Activated CD8-positive, alpha-beta memory T cell treated with anti-CD3 and anti-CD28 coated beads, Interleukin-2, amount 50 U/mL, for 4 hours (primary cell): ENCODE results near the gene DEFB126.
"Not testable (repeated sequence)": the region's sequence is repeated elsewhere in the genome, so short reads cannot be mapped to it uniquely, and the experiment has no call there.

ENCODE experiments used
- DNase-seq: peaks from one replicate; pipeline ENCODE4 v3.0.0-alpha.2; 2020

DEFB126 gene, protein sequence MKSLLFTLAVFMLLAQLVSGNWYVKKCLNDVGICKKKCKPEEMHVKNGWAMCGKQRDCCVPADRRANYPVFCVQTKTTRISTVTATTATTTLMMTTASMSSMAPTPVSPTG

GRCh38 chr20:142290-142689 is at the start of gene DEFB126:
Gene DEFB126, plus strand, starts transcription at chr20:142590. Its CDS starts 39 bp downstream, at chr20:142629.
- no peak for DNase-seq

GRCh38 chr20:93641-94040 is 48.7 kb upstream of the DEFB126 start:
- DNase-seq = no peak

- no peak for DNase-seq
Measured at GRCh38 chr20:95215-95614, 47.2 kb upstream of the DEFB126 start.

DNA sequence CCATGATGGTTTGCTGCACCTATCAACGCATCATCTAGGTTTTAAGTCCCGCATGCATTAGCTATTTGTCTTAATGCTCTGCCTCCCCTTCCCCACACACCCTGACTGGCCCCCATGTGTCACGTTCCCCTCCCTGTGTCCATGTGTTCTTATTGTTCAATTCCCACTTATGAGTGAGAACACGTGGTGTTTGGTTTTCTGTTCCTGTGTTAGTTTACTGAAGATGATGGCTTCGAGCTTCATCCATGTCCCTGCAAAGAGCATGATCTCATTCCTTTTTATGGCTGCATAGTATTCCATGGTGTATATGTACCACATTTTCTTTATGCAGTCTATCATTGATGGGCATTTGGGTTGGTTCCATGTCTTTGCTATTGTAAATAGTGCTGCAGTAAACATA is 44.7 kb upstream of the DEFB126 start:
- DNase-seq = not testable (repeated sequence)

GRCh38 chr20:101975-102374 is 40.4 kb upstream of the DEFB126 start:
- DNase-seq = no peak

DNA sequence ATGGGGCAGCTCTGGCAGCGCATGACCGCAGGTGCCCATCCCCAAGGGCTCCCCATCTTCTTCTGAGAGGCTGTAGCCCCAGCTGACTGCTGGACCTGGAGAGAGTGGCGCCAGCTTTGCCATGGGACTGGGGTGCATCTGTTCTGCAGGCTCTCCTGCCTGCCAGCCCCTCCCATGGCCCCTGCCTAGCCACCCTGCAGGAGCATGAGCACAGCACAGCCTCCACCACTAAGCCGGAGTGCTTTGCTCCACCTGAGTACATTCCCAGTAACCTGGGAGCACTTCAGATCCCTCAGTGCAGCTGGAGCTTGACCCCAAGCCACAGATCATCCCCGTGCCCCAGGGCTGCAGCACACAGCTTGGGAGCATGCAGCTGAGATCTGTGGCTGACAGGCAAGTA is 38.9 kb upstream of the DEFB126 start:
- DNase-seq = no peak

GRCh38 chr20:112396-112795 is 30.0 kb upstream of the DEFB126 start:
- no peak for DNase-seq

GRCh38 chr20:117518-117917 is 24.9 kb upstream of the DEFB126 start:
- DNase-seq = no peak

DNA sequence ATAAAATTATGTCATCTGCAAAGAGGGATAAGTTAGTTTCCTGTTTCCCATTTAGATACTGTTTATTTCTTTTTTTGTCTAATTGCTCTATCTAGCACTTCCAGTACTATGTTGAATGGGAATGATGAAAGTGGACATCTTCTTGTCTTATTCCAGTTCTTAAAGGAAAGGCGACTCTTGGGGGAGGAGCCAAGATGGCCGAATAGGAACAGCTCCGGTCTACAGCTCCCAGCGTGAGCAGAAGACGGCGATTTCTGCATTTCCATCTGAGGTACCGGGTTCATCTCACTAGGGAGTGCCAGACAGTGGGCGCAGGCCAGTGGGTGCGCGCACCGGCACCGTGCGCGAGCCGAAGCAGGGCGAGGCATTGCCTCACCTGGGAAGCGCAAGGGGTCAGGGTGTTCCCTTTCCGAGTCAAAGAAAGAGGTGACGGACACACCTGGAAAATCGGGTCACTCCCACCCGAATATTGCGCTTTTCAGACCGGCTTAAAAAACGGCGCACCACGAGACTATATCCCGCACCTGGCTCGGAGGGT is 12.5 kb upstream of the DEFB126 start:
- not testable (repeated sequence) for DNase-seq

DNA sequence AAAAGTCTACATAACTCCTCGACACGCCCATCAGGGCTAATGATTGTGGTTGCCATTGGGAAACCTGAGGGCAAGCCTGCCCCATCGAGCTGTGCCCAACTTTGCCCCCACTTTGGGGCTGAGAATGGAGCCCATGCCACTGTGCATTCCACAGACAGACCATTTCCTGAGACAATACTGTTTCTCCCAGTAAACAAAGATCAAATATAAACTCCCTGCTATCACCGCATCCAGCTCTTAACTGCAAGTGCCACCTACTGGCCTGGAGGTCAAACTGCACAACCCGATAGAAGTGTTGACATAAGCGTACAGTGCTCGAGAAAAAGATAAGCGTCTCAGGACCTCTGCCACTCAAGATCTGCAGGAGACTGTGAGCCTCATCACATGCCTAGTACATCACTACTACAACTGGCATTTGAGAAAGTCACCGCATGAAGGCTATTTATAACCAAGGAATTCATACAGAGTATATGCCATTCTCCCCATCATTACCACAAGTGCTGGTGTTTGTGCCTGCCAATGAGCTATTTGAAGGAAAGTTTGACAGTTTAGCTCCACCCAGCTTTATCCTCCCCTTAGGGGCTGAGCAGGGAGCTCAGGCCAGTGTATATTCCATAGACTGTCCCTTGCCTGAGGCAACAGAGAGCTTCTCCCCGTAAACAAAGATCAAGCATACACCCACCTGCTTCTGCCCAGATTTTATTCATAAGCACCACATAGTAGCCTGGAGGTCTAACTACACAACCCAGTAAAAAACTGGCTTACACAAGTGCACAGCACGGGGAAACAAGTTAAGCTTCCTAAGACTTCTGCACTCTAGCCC is 4.5 kb upstream of the DEFB126 start:
- DNase-seq = no peak

GRCh38 chr20:145877-146276 is 3.5 kb downstream of the DEFB126 start:
- DNase-seq = no peak

DNA sequence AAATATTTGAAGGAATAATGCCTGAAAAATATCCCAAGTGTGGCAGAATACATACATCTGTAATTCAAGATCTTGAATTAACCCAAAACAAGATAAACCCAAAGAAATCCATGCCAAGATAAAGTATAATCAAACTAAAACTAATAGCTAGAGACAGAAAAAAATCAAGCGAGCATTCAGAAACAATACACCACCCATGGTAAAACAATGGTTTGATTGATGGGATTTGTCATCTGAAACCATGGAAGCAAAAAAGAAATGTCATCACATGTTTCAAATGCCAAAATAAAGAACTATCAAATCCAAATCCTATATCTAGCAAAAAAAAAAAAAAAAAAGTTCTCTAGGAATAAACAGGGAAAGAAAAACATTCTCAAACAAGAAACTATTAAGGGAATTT is 9.7 kb downstream of the DEFB126 start:
- DNase-seq = no peak

GRCh38 chr20:157154-157553 is 14.8 kb downstream of the DEFB126 start, which contains the start of gene DEFB127:
Gene DEFB127, plus strand, starts transcription at chr20:157454. Its CDS starts 91 bp downstream, at chr20:157545.
- DNase-seq = no peak

GRCh38 chr20:164618-165017 is 22.2 kb downstream of the DEFB126 start:
- no peak for DNase-seq

DNA sequence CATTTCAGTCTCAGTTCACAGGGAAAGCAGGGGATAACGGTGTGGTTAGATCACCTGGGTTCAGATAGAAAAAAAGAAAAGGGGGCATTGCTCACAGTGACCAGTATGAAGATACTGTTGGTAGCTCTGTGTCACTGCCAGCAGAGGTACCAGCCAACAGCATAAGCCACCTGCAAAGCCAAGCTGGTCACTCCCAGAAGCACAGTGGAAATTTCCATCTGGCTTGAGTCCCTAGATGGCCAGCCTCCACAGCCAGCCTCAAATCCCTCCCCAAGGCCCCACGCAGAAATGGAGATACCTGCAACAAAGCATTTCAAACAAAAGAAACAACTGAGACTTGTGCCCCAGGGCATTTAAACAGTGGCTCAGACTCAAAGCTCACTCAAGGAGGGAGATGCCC is 26.5 kb downstream of the DEFB126 start:
- no peak for DNase-seq

DNA sequence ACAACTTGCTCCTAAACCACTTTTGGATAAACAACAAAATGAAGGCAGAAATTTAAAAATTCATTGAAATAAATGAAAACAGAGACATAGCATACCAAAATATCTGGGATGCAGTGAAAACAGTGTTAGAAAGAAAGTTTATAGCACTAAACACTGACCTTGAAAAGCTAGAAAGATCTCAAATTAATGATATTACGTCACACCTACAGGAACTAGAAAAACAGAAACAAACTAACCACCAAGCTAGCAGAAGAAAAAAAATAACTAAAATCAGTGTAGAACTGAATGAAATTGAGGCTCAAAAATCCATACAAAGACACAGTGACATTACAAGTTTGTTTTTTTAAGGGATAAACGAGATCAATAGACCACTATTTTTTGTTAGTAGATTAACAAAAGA is 41.9 kb downstream of the DEFB126 start:
- no peak for DNase-seq

DNA sequence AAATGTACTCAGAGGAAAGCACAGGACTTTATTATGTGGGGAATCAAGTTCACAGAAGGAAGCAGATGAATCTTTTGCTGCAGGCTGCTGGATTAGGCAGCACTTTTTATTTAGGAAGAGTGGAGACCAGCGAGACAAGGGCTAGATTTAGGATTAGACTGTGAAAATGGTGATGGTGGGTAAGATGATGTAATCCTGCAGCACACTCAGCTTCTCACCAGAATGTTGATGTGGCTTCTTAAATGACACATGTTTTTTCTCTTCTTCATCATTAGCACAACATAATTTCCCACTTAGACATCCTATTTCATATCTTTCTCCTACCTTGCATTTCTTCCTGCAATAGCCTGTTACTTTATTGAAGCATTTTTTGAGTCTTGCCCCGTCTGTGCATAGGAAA is 45.3 kb downstream of the DEFB126 start:
- DNase-seq = no peak

- DNase-seq = no peak
Measured at GRCh38 chr20:189611-190010, 47.2 kb downstream of the DEFB126 start, which contains the start of gene DEFB128. Gene DEFB128, minus strand, starts transcription at chr20:189711. Its CDS starts 88 bp downstream, at chr20:189623.
